HepG2 (cell line): ENCODE measurements around the gene CD300A. TPM values are rescaled to one million over a fixed set of nuclear protein-coding genes. Genes with fewer than 3 reads are reported as not detected.
A peak's percentile ranks its signal among the peaks of the same experiment; 100 is the strongest.

Source experiments
- KMT2A ChIP-seq: sonication (generic); formaldehyde crosslinking; IDR thresholded peaks from 2 replicates; pipeline ENCODE4 v1.4.0; 2020; ENCODE audit warnings: missing genetic modification reagents
- MIER3 ChIP-seq: IDR thresholded peaks from 2 replicates; pipeline ENCODE4 v1.6.1; 2016; ENCODE audit warnings: missing compliant biosample characterization, borderline replicate concordance
- NRL ChIP-seq: sonication (generic); formaldehyde crosslinking; IDR thresholded peaks from 2 replicates; pipeline ENCODE4 v1.5.0; 2020; ENCODE audit warnings: missing genetic modification reagents, mild to moderate bottlenecking, moderate library complexity, borderline replicate concordance
- PCBP1 ChIP-seq: fragments of 200-400 bp; formaldehyde crosslinking; IDR thresholded peaks from 2 replicates; pipeline ENCODE4 v1.6.1; 2017; ENCODE audit warnings: mild to moderate bottlenecking, low read depth, low read length, borderline replicate concordance
- SP4 ChIP-seq: sonication (generic); formaldehyde crosslinking; IDR thresholded peaks from 2 replicates; pipeline ENCODE4 v1.8.1; 2023; ENCODE audit warnings: mild to moderate bottlenecking, missing genetic modification reagents
- ZBTB1 ChIP-seq: sonication (generic); formaldehyde crosslinking; IDR thresholded peaks from 2 replicates; pipeline ENCODE4 v1.4.0; 2020; ENCODE audit warnings: missing genetic modification reagents, borderline replicate concordance
- ZNF138 ChIP-seq: sonication (generic); formaldehyde crosslinking; IDR thresholded peaks from 2 replicates; pipeline ENCODE4 v1.5.0; 2020; ENCODE audit warnings: mild to moderate bottlenecking, low read depth, missing genetic modification reagents
- ZNF33A ChIP-seq: sonication (generic); formaldehyde crosslinking; IDR thresholded peaks from 2 replicates; pipeline ENCODE4 v1.5.1; 2020; ENCODE audit warnings: missing genetic modification reagents, mild to moderate bottlenecking, moderate library complexity, borderline replicate concordance
- polyA plus RNA-seq, 8 experiments: library from polyadenylated mRNA; depleted of rRNA in 3 of 8; stranded (reverse) in 7 of 8; unstranded in 1 of 8; fragments of >200 nt; fragmentation: Illumina TruSeq in 4 of 8; extraction: Trizol in 4 of 8; gene quantifications; 2 replicates each; pipeline versions ENCODE4 v1.2.1 to v1.2.3, GENCODE V29; 2011 to 2016; ENCODE audit warnings: low read depth in 4 of 8, missing spikeins in 1 of 8, mixed read lengths in 1 of 8; ENCODE audit not compliant: insufficient read depth in 1 of 8
- total RNA-seq, 5 experiments: library from RNA; depleted of rRNA; stranded (reverse); fragments of >200 nt; fragmentation: Illumina TruSeq; extraction: Trizol; gene quantifications; 2 replicates each; pipeline ENCODE4 v1.2.3, GENCODE V29; 2016; ENCODE audit warnings: low read depth in 1 of 5
- TF ChIP-seq, protein P1 (sequence below): sonication (generic); formaldehyde crosslinking; IDR thresholded peaks from 2 replicates; pipeline ENCODE4; 2020; ENCODE audit warnings: missing genetic modification reagents, mild to moderate bottlenecking, borderline replicate concordance
- TF ChIP-seq, protein P2 (sequence below): sonication (generic); formaldehyde crosslinking; IDR thresholded peaks from 2 replicates; pipeline ENCODE4 v1.5.0; 2020; ENCODE audit warnings: missing genetic modification reagents
- TF ChIP-seq, protein P3 (sequence below): sonication (generic); formaldehyde crosslinking; IDR thresholded peaks from 2 replicates; pipeline ENCODE4 v1.5.0; 2020; ENCODE audit warnings: mild to moderate bottlenecking, missing genetic modification reagents, borderline replicate concordance
- TF ChIP-seq, protein P4 (sequence below): sonication (generic); formaldehyde crosslinking; IDR thresholded peaks from 2 replicates; pipeline ENCODE4 v1.4.0; 2020; ENCODE audit warnings: mild to moderate bottlenecking, missing genetic modification reagents
- TF ChIP-seq, protein P5 (sequence below): sonication (generic); formaldehyde crosslinking; IDR thresholded peaks from 2 replicates; pipeline ENCODE4 v1.9.0; 2022; ENCODE audit warnings: missing genetic modification reagents, mild to moderate bottlenecking, borderline replicate concordance

The CD300A gene
- total and polyA plus RNA-seq, 2 of the 13 experiments (the other 11 are each of a cell fraction or from before 2014, with no cell fraction given), result not detected

DNA sequence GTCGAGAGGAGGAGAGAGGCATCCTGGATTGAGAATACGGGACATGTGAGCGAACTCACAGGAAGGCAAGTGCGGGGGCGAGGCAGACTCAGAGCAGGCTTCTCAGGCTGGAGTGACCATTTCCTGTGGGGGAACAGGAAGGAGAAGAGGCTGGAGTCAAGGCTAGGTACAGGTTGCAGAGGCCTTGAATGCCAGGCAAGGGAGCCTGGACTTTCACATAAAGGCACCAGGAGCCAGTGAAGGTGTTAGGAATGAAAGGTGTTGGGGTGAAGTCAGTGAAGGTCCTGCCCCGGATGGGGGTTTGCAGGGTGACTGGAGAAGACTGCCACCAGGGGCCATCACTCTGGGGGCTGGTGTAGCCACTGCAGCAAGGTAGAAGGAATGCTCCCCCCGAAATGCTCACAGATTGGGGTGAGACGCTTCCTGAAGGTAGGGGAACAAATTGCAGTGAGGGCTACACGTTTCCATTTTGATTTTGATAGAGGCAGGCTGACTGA, 39.8 kb upstream of the CD300A start (continued):
- TF ChIP-seq, protein P1, sequence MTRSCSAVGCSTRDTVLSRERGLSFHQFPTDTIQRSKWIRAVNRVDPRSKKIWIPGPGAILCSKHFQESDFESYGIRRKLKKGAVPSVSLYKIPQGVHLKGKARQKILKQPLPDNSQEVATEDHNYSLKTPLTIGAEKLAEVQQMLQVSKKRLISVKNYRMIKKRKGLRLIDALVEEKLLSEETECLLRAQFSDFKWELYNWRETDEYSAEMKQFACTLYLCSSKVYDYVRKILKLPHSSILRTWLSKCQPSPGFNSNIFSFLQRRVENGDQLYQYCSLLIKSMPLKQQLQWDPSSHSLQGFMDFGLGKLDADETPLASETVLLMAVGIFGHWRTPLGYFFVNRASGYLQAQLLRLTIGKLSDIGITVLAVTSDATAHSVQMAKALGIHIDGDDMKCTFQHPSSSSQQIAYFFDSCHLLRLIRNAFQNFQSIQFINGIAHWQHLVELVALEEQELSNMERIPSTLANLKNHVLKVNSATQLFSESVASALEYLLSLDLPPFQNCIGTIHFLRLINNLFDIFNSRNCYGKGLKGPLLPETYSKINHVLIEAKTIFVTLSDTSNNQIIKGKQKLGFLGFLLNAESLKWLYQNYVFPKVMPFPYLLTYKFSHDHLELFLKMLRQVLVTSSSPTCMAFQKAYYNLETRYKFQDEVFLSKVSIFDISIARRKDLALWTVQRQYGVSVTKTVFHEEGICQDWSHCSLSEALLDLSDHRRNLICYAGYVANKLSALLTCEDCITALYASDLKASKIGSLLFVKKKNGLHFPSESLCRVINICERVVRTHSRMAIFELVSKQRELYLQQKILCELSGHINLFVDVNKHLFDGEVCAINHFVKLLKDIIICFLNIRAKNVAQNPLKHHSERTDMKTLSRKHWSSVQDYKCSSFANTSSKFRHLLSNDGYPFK (CRISPR knock-in tag), result 0 out of 2 replicates have a peak, but pooled peaks have one; percentile 60
- TF ChIP-seq KMT2A (no peak), PCBP1 (no peak), NRL (no peak), ZNF33A (CRISPR knock-in tag) (no peak), ZNF138 (CRISPR knock-in tag) (no peak), MIER3 (CRISPR knock-in tag) (no peak), ZBTB1 (CRISPR knock-in tag) (no peak), SP4 (0 out of 2 replicates have a peak, but pooled peaks have one; percentile 16)
- TF ChIP-seq, protein P2, sequence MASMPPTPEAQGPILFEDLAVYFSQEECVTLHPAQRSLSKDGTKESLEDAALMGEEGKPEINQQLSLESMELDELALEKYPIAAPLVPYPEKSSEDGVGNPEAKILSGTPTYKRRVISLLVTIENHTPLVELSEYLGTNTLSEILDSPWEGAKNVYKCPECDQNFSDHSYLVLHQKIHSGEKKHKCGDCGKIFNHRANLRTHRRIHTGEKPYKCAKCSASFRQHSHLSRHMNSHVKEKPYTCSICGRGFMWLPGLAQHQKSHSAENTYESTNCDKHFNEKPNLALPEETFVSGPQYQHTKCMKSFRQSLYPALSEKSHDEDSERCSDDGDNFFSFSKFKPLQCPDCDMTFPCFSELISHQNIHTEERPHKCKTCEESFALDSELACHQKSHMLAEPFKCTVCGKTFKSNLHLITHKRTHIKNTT (CRISPR knock-in tag), result no peak
- TF ChIP-seq, protein P3, sequence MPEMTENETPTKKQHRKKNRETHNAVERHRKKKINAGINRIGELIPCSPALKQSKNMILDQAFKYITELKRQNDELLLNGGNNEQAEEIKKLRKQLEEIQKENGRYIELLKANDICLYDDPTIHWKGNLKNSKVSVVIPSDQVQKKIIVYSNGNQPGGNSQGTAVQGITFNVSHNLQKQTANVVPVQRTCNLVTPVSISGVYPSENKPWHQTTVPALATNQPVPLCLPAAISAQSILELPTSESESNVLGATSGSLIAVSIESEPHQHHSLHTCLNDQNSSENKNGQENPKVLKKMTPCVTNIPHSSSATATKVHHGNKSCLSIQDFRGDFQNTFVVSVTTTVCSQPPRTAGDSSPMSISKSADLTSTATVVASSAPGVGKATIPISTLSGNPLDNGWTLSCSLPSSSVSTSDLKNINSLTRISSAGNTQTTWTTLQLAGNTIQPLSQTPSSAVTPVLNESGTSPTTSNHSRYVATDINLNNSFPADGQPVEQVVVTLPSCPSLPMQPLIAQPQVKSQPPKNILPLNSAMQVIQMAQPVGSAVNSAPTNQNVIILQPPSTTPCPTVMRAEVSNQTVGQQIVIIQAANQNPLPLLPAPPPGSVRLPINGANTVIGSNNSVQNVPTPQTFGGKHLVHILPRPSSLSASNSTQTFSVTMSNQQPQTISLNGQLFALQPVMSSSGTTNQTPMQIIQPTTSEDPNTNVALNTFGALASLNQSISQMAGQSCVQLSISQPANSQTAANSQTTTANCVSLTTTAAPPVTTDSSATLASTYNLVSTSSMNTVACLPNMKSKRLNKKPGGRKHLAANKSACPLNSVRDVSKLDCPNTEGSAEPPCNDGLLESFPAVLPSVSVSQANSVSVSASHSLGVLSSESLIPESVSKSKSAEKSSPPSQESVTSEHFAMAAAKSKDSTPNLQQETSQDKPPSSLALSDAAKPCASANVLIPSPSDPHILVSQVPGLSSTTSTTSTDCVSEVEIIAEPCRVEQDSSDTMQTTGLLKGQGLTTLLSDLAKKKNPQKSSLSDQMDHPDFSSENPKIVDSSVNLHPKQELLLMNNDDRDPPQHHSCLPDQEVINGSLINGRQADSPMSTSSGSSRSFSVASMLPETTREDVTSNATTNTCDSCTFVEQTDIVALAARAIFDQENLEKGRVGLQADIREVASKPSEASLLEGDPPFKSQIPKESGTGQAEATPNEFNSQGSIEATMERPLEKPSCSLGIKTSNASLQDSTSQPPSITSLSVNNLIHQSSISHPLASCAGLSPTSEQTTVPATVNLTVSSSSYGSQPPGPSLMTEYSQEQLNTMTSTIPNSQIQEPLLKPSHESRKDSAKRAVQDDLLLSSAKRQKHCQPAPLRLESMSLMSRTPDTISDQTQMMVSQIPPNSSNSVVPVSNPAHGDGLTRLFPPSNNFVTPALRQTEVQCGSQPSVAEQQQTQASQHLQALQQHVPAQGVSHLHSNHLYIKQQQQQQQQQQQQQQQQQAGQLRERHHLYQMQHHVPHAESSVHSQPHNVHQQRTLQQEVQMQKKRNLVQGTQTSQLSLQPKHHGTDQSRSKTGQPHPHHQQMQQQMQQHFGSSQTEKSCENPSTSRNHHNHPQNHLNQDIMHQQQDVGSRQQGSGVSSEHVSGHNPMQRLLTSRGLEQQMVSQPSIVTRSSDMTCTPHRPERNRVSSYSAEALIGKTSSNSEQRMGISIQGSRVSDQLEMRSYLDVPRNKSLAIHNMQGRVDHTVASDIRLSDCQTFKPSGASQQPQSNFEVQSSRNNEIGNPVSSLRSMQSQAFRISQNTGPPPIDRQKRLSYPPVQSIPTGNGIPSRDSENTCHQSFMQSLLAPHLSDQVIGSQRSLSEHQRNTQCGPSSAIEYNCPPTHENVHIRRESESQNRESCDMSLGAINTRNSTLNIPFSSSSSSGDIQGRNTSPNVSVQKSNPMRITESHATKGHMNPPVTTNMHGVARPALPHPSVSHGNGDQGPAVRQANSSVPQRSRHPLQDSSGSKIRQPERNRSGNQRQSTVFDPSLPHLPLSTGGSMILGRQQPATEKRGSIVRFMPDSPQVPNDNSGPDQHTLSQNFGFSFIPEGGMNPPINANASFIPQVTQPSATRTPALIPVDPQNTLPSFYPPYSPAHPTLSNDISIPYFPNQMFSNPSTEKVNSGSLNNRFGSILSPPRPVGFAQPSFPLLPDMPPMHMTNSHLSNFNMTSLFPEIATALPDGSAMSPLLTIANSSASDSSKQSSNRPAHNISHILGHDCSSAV (CRISPR knock-in tag), result no peak
- TF ChIP-seq, protein P4, sequence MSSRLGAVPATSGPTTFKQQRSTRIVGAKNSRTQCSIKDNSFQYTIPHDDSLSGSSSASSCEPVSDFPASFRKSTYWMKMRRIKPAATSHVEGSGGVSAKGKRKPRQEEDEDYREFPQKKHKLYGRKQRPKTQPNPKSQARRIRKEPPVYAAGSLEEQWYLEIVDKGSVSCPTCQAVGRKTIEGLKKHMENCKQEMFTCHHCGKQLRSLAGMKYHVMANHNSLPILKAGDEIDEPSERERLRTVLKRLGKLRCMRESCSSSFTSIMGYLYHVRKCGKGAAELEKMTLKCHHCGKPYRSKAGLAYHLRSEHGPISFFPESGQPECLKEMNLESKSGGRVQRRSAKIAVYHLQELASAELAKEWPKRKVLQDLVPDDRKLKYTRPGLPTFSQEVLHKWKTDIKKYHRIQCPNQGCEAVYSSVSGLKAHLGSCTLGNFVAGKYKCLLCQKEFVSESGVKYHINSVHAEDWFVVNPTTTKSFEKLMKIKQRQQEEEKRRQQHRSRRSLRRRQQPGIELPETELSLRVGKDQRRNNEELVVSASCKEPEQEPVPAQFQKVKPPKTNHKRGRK, result no peak
- TF ChIP-seq, protein P5, sequence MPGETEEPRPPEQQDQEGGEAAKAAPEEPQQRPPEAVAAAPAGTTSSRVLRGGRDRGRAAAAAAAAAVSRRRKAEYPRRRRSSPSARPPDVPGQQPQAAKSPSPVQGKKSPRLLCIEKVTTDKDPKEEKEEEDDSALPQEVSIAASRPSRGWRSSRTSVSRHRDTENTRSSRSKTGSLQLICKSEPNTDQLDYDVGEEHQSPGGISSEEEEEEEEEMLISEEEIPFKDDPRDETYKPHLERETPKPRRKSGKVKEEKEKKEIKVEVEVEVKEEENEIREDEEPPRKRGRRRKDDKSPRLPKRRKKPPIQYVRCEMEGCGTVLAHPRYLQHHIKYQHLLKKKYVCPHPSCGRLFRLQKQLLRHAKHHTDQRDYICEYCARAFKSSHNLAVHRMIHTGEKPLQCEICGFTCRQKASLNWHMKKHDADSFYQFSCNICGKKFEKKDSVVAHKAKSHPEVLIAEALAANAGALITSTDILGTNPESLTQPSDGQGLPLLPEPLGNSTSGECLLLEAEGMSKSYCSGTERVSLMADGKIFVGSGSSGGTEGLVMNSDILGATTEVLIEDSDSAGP, result no peak
